Activated effector memory CD4-positive, alpha-beta T cell treated with anti-CD3 and anti-CD28 coated beads, Interleukin-2, amount 50 U/mL, for 16 hours (primary cell): ENCODE measurements around the gene KLHL15.
"Not testable (repeated sequence)": the region's sequence is repeated elsewhere in the genome, so short reads cannot be mapped to it uniquely, and the experiment has no call there.

ENCODE experiments used
- DNase-seq: peaks from one replicate; pipeline ENCODE4 v3.0.0-alpha.2; 2020

Gene KLHL15

GRCh38 chrX:24014388-24015018 lies 12.5 kb downstream of the KLHL15 start:
- DNase-seq: peak; percentile 73

GRCh38 chrX:24012266-24012665 lies 14.7 kb downstream of the KLHL15 start:
- no peak for DNase-seq

GRCh38 chrX:24005867-24006266 lies 21.1 kb downstream of the KLHL15 start:
- DNase-seq: no peak

GRCh38 chrX:24005028-24005427 lies 22.0 kb downstream of the KLHL15 start:
- no peak for DNase-seq

- no peak for DNase-seq
These were observed 24.2 kb downstream of the KLHL15 start for GRCh38 chrX:24002792-24003191.

GRCh38 chrX:24002167-24002566 lies 24.8 kb downstream of the KLHL15 start:
- DNase-seq: no peak

- DNase-seq: no peak
These were observed 27.3 kb downstream of the KLHL15 start for GRCh38 chrX:23999671-24000070.

- DNase-seq: no peak
These were observed 33.9 kb downstream of the KLHL15 start for GRCh38 chrX:23993012-23993633.

GRCh38 chrX:23992431-23992830 lies 34.6 kb downstream of the KLHL15 start:
- DNase-seq: no peak

GRCh38 chrX:23990455-23990854 lies 36.5 kb downstream of the KLHL15 start:
- no peak for DNase-seq

GRCh38 chrX:23989689-23990088 lies 37.3 kb downstream of the KLHL15 start:
- DNase-seq: no peak

- DNase-seq: no peak
These were observed 44.1 kb downstream of the KLHL15 start for GRCh38 chrX:23982891-23983290.

GRCh38 chrX:23981711-23982110 lies 45.3 kb downstream of the KLHL15 start:
- DNase-seq: no peak

GRCh38 chrX:23981222-23981621 lies 45.8 kb downstream of the KLHL15 start:
- no peak for DNase-seq

GRCh38 chrX:23980011-23980441 lies 47.0 kb downstream of the KLHL15 start:
- no peak for DNase-seq

GRCh38 chrX:23978491-23978890 lies 48.5 kb downstream of the KLHL15 start:
- DNase-seq: no peak

- not testable (repeated sequence) for DNase-seq
These were observed 61.4 kb downstream of the KLHL15 start for GRCh38 chrX:23965630-23966029.

- DNase-seq: no peak
These were observed 62.8 kb downstream of the KLHL15 start for GRCh38 chrX:23964191-23964590.

- no peak for DNase-seq
These were observed 67.2 kb downstream of the KLHL15 start for GRCh38 chrX:23959781-23960180.

GRCh38 chrX:23954396-23954795 lies 72.6 kb downstream of the KLHL15 start:
- no peak for DNase-seq

GRCh38 chrX:23953908-23954269 lies 73.1 kb downstream of the KLHL15 start:
- no peak for DNase-seq

- peak; percentile 67 for DNase-seq
These were observed 73.7 kb downstream of the KLHL15 start for GRCh38 chrX:23952984-23953907.

GRCh38 chrX:23952391-23952790 lies 74.6 kb downstream of the KLHL15 start:
- no peak for DNase-seq

GRCh38 chrX:23945206-23945605 lies 81.8 kb downstream of the KLHL15 start:
- DNase-seq: no peak
